H1 (cell line): ENCODE results near the gene GIPC1. TPM values are rescaled to one million over a fixed set of nuclear protein-coding genes. Genes with fewer than 3 reads are reported as not detected.

Experiments
- CTCF ChIA-PET: fragments of 300-600 bp; sonication (Branson Sonifier 250); formaldehyde crosslinking; loops from one replicate; lab custom pipeline; 2021; ENCODE audit not compliant: partially characterized antibody; lab: Charles Lee
- POLR2A ChIA-PET: fragments of 300-600 bp; sonication (Branson Sonifier 250); formaldehyde crosslinking; loops from one replicate; lab custom pipeline; 2021; ENCODE audit warnings: inconsistent platforms; ENCODE audit not compliant: partially characterized antibody; lab: Charles Lee
- DNase-seq, 2 experiments: peaks; one replicate each; pipeline versions ENCODE4 v3.0.0 to v3.0.0-alpha.2; 2010 to 2022; ENCODE audit warnings: low spot score in 2 of 2, low read depth in 1 of 2, mixed read lengths in 1 of 2
- FAIRE-seq: peaks from 2 replicates; lab custom pipeline; 2011; peaks lifted over from hg19 to GRCh38; lab: Jason Lieb, UNC
- H2AFZ ChIP-seq: 2 replicates; pipeline ENCODE4 v1.8.1; 2012; ENCODE audit warnings: low read length, inconsistent platforms
- H2AK5ac ChIP-seq: 2 replicates; pipeline ENCODE4 v1.6.1; 2013; ENCODE audit warnings: low read depth, low read length
- H2BK120ac ChIP-seq: replicated peaks from 2 replicates; pipeline ENCODE3; 2013; ENCODE audit warnings: low read depth, low read length, inconsistent platforms
- H2BK12ac ChIP-seq: 2 replicates; pipeline ENCODE4 v1.6.1; 2013; ENCODE audit warnings: low read depth, low read length
- H2BK15ac ChIP-seq: 2 replicates; pipeline ENCODE4 v1.6.1; 2013; ENCODE audit warnings: low read length
- H2BK20ac ChIP-seq: 2 replicates; pipeline ENCODE4 v1.6.1; 2013; ENCODE audit warnings: low read length
- H2BK5ac ChIP-seq: 2 replicates; pipeline ENCODE4 v1.6.1; 2013; ENCODE audit warnings: low read depth, low read length
- H3K14ac ChIP-seq: 2 replicates; pipeline ENCODE4 v1.6.1; 2013; ENCODE audit warnings: inconsistent platforms; ENCODE audit not compliant: insufficient read length
- H3K18ac ChIP-seq: 2 replicates; pipeline ENCODE4 v1.6.1; 2013; ENCODE audit warnings: low read length; ENCODE audit errors: extremely low read depth
- H3K23ac ChIP-seq: 2 replicates; pipeline ENCODE4 v1.6.1; 2013; ENCODE audit warnings: inconsistent platforms; ENCODE audit not compliant: insufficient read length
- H3K23me2 ChIP-seq: 2 replicates; pipeline ENCODE4 v1.6.1; 2013; ENCODE audit warnings: low read depth, low read length
- H3K27ac ChIP-seq: 2 replicates; pipeline ENCODE4 v1.6.1; 2011; ENCODE audit warnings: low read depth, low read length, inconsistent platforms
- H3K27me3 ChIP-seq, 4 experiments: replicated peaks in 1 of 4; 1 replicate in 1 of 4; 2 replicates in 3 of 4; pipeline versions ENCODE4 v1.6.1 to v1.8.1; 2011 to 2013; ENCODE audit warnings: low read length in 3 of 4, mild to moderate bottlenecking in 3 of 4, inconsistent platforms in 2 of 4, mixed read lengths in 2 of 4, moderate library complexity in 1 of 4; ENCODE audit not compliant: control insufficient read depth in 3 of 4, insufficient read depth in 3 of 4; ENCODE audit errors: extremely low read depth in 1 of 4
- H3K36me3 ChIP-seq, 4 experiments: 2 replicates each; pipeline versions ENCODE4 v1.6.1 to v1.8.1; 2011 to 2013; ENCODE audit warnings: mild to moderate bottlenecking in 4 of 4, low read length in 3 of 4, moderate library complexity in 2 of 4, control low read depth in 1 of 4, inconsistent platforms in 1 of 4; ENCODE audit not compliant: insufficient read depth in 4 of 4, control insufficient read depth in 2 of 4
- H3K4ac ChIP-seq: replicated peaks from 2 replicates; pipeline ENCODE3; 2013; ENCODE audit warnings: low read length, low read depth, mixed read lengths, inconsistent platforms; ENCODE audit not compliant: insufficient read length
- H3K4me1 ChIP-seq, 4 experiments: replicated peaks in 1 of 4; 1 replicate in 1 of 4; 2 replicates in 3 of 4; pipeline versions ENCODE4 v1.6.1 to v1.8.1; 2011 to 2013; ENCODE audit warnings: low read length in 3 of 4, inconsistent platforms in 2 of 4, mixed read lengths in 1 of 4; ENCODE audit not compliant: insufficient read depth in 4 of 4, control insufficient read depth in 3 of 4
- H3K4me2 ChIP-seq, 2 experiments: 2 replicates each; pipeline versions ENCODE4 v1.6.1 to v1.8.1; 2011 to 2013; ENCODE audit warnings: low read depth in 2 of 2, low read length in 2 of 2, control low read depth in 1 of 2, inconsistent platforms in 1 of 2, mild to moderate bottlenecking in 1 of 2; ENCODE audit not compliant: insufficient read depth in 1 of 2
- H3K4me3 ChIP-seq, 4 experiments: fragments of 200-600, 300-600 bp in 1 of 4; sonication (generic), shearing (Covaris generic), sonication (Bioruptor Twin) in 1 of 4; 2 replicates each; pipeline versions ENCODE4 v1.5.1 to v1.8.1; 2011 to 2016; ENCODE audit warnings: low read length in 4 of 4, low read depth in 3 of 4, control low read depth in 2 of 4, inconsistent platforms in 2 of 4, mild to moderate bottlenecking in 2 of 4, mixed read lengths in 1 of 4, moderate library complexity in 1 of 4; ENCODE audit not compliant: insufficient read depth in 2 of 4; ENCODE audit errors: extremely low read depth in 1 of 4
- H3K56ac ChIP-seq: replicated peaks from 2 replicates; pipeline ENCODE3; 2013; ENCODE audit warnings: low read depth, mild to moderate bottlenecking, mixed read lengths, low read length, inconsistent platforms; ENCODE audit not compliant: insufficient read length
- H3K79me1 ChIP-seq: 2 replicates; pipeline ENCODE4 v1.6.1; 2013; ENCODE audit warnings: low read depth, low read length, control low read depth
- H3K79me2 ChIP-seq, 2 experiments: 2 replicates each; pipeline versions ENCODE4 v1.6.1 to v1.8.1; 2012 to 2013; ENCODE audit warnings: low read length in 2 of 2, mild to moderate bottlenecking in 2 of 2, inconsistent platforms in 1 of 2; ENCODE audit not compliant: insufficient read depth in 2 of 2, control insufficient read depth in 1 of 2
- H3K9ac ChIP-seq, 4 experiments: replicated peaks in 1 of 4; 1 replicate in 1 of 4; 2 replicates in 3 of 4; pipeline versions ENCODE4 v1.6.1 to v1.8.1; 2011 to 2013; ENCODE audit warnings: low read depth in 3 of 4, low read length in 3 of 4, control low read depth in 2 of 4, mild to moderate bottlenecking in 2 of 4, moderate library complexity in 2 of 4, inconsistent platforms in 1 of 4; ENCODE audit errors: extremely low read depth in 1 of 4
- H3K9me3 ChIP-seq, 2 experiments: 2 replicates each; pipeline versions ENCODE4 v1.6.1 to v1.8.1; 2012 to 2013; ENCODE audit warnings: mild to moderate bottlenecking in 2 of 2, moderate library complexity in 2 of 2, control low read depth in 1 of 2, inconsistent platforms in 1 of 2, low read depth in 1 of 2, low read length in 1 of 2, mixed read lengths in 1 of 2; ENCODE audit not compliant: insufficient read depth in 2 of 2
- H4K20me1 ChIP-seq, 2 experiments: replicated peaks in 1 of 2; 2 replicates each; pipeline versions ENCODE3 to v1.8.1; 2011 to 2013; ENCODE audit warnings: inconsistent platforms in 2 of 2, low read length in 2 of 2, mild to moderate bottlenecking in 1 of 2; ENCODE audit not compliant: insufficient read depth in 2 of 2, control insufficient read depth in 1 of 2
- H4K5ac ChIP-seq: 2 replicates; pipeline ENCODE4 v1.6.1; 2013; ENCODE audit warnings: low read length, low read depth, mixed read lengths, inconsistent platforms; ENCODE audit not compliant: insufficient read length
- H4K8ac ChIP-seq: 2 replicates; pipeline ENCODE4 v1.8.0; 2013; ENCODE audit warnings: mild to moderate bottlenecking, moderate library complexity, low read length, inconsistent platforms; ENCODE audit not compliant: insufficient read depth; ENCODE audit errors: extremely low read depth
- H4K91ac ChIP-seq: replicated peaks from 2 replicates; pipeline ENCODE3; 2013; ENCODE audit warnings: low read length, mixed read lengths, inconsistent platforms; ENCODE audit not compliant: insufficient read length
- ATF3 ChIP-seq: IDR thresholded peaks from 2 replicates; pipeline ENCODE4 v1.6.1; 2011; ENCODE audit warnings: low read depth, mild to moderate bottlenecking, low read length; ENCODE audit not compliant: insufficient read depth
- BRCA1 ChIP-seq: IDR thresholded peaks from 2 replicates; pipeline ENCODE4 v1.6.1; 2012; ENCODE audit warnings: low read depth, low read length, improper control_type of control experiment
- CEBPB ChIP-seq: IDR thresholded peaks from 2 replicates; pipeline ENCODE4 v1.6.1; 2012; ENCODE audit warnings: low read depth, low read length
- CHD1 ChIP-seq: IDR thresholded peaks from 2 replicates; pipeline ENCODE4 v1.6.1; 2012; ENCODE audit warnings: low read depth, low read length, improper control_type of control experiment
- EGR1 ChIP-seq: IDR thresholded peaks from 2 replicates; pipeline ENCODE4 v1.6.1; 2011; ENCODE audit warnings: low read depth, low read length, borderline replicate concordance
- HDAC6 ChIP-seq: IDR thresholded peaks from one replicate; pipeline ENCODE4 v1.7.1; 2012; ENCODE audit warnings: low read depth, mild to moderate bottlenecking, inconsistent platforms, low read length, moderate library complexity
- PHF8 ChIP-seq: fragments of 200-600 bp; sonication (generic); conservative IDR thresholded peaks from 2 replicates; pipeline ENCODE4 v1.7.1; 2012; ENCODE audit warnings: low read depth, mild to moderate bottlenecking, inconsistent platforms, low read length, moderate library complexity
- RNF2 ChIP-seq: fragments of 200-900, 300-1000 bp; sonication (generic); IDR thresholded peaks from 2 replicates; pipeline ENCODE4 v1.7.1; 2016; ENCODE audit warnings: borderline replicate concordance, low read depth, mild to moderate bottlenecking, antibody characterized with exemption, low read length; ENCODE audit not compliant: poor library complexity, severe bottlenecking; ENCODE audit errors: missing control alignments
- SAP30 ChIP-seq: fragments of 300-600 bp; sonication (generic); IDR thresholded peaks from 2 replicates; pipeline ENCODE4 v1.7.1; 2012; ENCODE audit warnings: low read length, moderate library complexity, mild to moderate bottlenecking, inconsistent platforms; ENCODE audit not compliant: insufficient read depth, insufficient replicate concordance
- TBP ChIP-seq: IDR thresholded peaks from 2 replicates; pipeline ENCODE4 v1.6.1; 2011; ENCODE audit warnings: low read depth, low read length, improper control_type of control experiment
- WGBS, 2 experiments: shearing (Covaris generic) in 1 of 2; methylation state at CpG; one replicate each; pipeline versions ENCODE4 v1.1.6 to v1.1.7; 2013 to 2015; ENCODE audit warnings: low lambda C conversion rate in 2 of 2, mixed read lengths in 2 of 2, inconsistent platforms in 1 of 2, low coverage in 1 of 2, missing lambda C conversion rate in 1 of 2; ENCODE audit not compliant: insufficient replicate concordance in 2 of 2, insufficient coverage in 1 of 2, insufficient read length in 1 of 2; ENCODE audit errors: extremely low coverage in 1 of 2, missing lambda C conversion rate in 1 of 2; 5-methylcytosine and 5-hydroxymethylcytosine counted together
- polyA plus RNA-seq, 7 experiments: library from polyadenylated mRNA; depleted of rRNA in 3 of 7; stranded (reverse) in 5 of 7; unstranded in 2 of 7; fragments of >200 nt in 5 of 7; fragments of 200-250 nt in 2 of 7; gene quantifications; 1 replicate in 5 of 7; 2 replicates in 1 of 7; 4 replicates in 1 of 7; pipeline versions ENCODE4 v1.2.1 to v1.2.3, GENCODE V29; 2011 to 2013; ENCODE audit warnings: missing spikeins in 2 of 7, mixed read lengths in 2 of 7
- total RNA-seq: library from RNA; stranded (reverse); fragmentation: NEBNext Ultra II Directional; extraction: Animal tissue kit (Norgen Biotek cat#: 25700); gene quantifications from 2 replicates; pipeline ENCODE4 v1.2.1, GENCODE V29; 2021

GIPC1 gene
- total and polyA plus RNA-seq, 2 of the 8 experiments (the other 6 are each of a cell fraction or from before 2014, with no cell fraction given): 65.6 to 72.0 TPM

- Histone ChIP-seq H3K23me2 (no peaks in the 10 kb centered on the region; the same call in 1 of the 2 replicates), H4K20me1 (peaks cover 7 to 10% of the 10 kb centered on the region in 2 experiments), H3K4me1 (peaks cover 0 to 11% (median 3%) of the 10 kb centered on the region in 4 experiments; a peak in 5 of 7 replicates), H3K79me2 (peaks cover 0 to 42% of the 10 kb centered on the region in 2 experiments; a peak in 2 of 4 replicates), H3K4me3 (peak overlapping the region in 1 of 4 experiments; percentile 96; a peak in 1 of 8 replicates), H3K9ac (no peak overlapping the region), H3K23ac (no peak overlapping the region), H3K36me3 (no peaks in the 10 kb centered on the region; a peak in 2 of 8 replicates), H2BK15ac (no peak overlapping the region), H3K9me3 (no peaks in the 10 kb centered on the region), H3K56ac (no peak overlapping the region), H3K4me2 (peak overlapping the region; percentile 72 to 97; a peak in 3 of 4 replicates), H2BK12ac (no peak overlapping the region), H3K4ac (no peak overlapping the region), H3K79me1 (peaks cover 13% of the 10 kb centered on the region), H2BK20ac (no peak overlapping the region), H2BK120ac (no peak overlapping the region), H3K14ac (no peak overlapping the region), H4K8ac (no peak overlapping the region), H3K27me3 (no peaks in the 10 kb centered on the region; a peak in 1 of 7 replicates), H4K5ac (no peak overlapping the region), H3K18ac (no peak overlapping the region), H3K27ac (no peak overlapping the region), H4K91ac (no peak overlapping the region), H2AFZ (no peak overlapping the region), H2AK5ac (no peak overlapping the region), H2BK5ac (no peak overlapping the region)
- FAIRE-seq: no peak
- POLR2A ChIA-PET: interaction anchor here (1.5 to 1.8 kb wide), 2 partner anchors 15 to 61 kb away, joined by 3 to 5 read pairs; partner anchors contain the start of gene GIPC1
- CTCF ChIA-PET: interaction anchor here (1.0 to 1.2 kb wide), 3 partner anchors 45 to 53 kb away, joined by 3 to 4 read pairs (median 3); no protein-coding TSS in a partner anchor
- 77% methylated on average over 23 of the region's 23 CpGs; no CpG with 5 or more reads in 1 of the 2 experiments for WGBS, 2 experiments
- TF ChIP-seq CHD1 (no peak), HDAC6 (no peak), EGR1 (no peak), ATF3 (no peak), CEBPB (no peak), TBP (no peak), SAP30 (no peak), RNF2 (no peak), BRCA1 (no peak), PHF8 (no peak)
- DNase-seq: no peak
Observed at GRCh38 chr19:14434543-14435319, 61.2 kb downstream of the GIPC1 start.
